ENCODE measurements around the gene POU3F2.

Gene POU3F2

GRCh38 chr6:98834060-98835031, at the start of gene POU3F2:
Gene POU3F2 (plus strand): TSS chr6:98834574. CDS start chr6:98834874, 300 bp downstream.
- DNase-seq, result peak; percentile 73

GRCh38 chr6:98787435-98787834, 46.9 kb upstream of the POU3F2 start:
- DNase-seq, result no peak

- DNase-seq, result no peak
Observed at GRCh38 chr6:98787961-98788360, 46.4 kb upstream of the POU3F2 start.

GRCh38 chr6:98794307-98794842, 40.0 kb upstream of the POU3F2 start:
- no peak for DNase-seq

DNA sequence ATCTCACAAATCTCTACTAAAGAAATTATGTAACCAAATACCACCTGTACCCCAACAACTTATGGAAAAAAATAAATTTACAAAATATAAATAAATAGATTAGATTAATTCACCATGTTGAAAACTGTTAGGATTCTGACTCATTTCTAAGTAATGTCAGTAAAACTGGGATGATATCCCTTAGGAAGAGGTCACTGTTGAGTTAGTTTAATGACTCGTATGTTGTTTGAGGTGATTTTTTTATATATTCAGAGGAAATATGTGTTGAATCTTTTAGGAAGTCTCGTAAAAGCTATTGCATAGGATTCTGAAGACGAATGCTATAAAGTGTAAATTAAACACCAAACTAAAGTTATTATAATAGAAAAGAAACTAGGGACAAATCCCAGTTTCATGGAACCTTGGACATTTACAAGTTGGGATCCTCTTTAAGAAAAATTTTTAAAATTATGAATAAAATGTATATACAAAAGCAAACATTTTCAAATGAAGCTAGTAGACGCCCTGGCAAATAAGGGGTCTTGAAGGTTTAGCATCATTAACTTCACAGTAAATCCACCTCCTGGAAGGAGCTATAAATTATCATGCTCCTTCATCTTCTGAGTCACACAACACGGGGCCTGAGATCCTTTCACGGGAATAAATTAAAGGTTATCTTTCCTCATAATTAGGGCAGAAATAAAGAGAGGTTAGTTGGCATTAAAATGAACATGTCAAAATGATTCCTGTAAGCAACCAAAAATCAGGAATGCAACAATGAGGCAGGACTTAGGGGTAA, 37.0 kb upstream of the POU3F2 start:
- DNase-seq, result no peak

DNA sequence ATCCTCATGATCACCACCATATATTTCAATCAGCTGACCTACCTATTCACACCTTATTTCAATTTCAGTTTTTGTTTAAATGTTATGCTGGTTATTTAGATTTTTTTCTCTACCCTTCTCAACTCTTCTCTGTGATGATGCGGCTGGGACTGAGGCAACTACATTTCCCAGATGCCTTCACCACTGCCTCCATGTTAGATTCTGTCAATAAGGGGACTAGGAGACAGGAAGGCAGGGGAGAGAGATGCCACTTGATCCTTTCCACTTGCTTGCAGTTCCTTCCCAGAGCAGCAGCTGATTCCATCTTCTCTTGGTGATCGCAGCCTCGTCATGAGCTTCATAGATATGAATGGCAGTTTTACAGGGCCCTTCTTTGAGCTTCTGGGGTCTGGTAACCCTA, 33.5 kb upstream of the POU3F2 start:
- no peak for DNase-seq

GRCh38 chr6:98808541-98809210, 25.7 kb upstream of the POU3F2 start:
- no peak for DNase-seq

DNA sequence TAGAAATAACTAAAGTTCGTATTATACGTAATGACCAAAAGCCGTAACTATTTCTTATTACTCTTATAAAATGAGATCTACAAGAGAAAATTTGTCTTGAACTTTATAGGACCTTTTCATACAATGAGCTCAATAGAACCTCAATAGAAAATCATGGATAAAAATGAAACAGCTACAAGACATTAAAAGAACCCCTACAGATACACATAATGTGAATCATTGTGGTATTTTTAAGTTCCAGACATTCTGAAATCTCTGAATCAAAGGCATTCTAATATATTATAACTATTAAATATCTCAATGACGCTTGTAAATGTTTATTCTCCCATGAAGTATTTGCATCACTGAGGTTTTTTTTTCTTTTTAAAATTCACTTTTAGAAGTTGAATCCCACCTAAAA, 22.2 kb upstream of the POU3F2 start:
- no peak for DNase-seq

DNA sequence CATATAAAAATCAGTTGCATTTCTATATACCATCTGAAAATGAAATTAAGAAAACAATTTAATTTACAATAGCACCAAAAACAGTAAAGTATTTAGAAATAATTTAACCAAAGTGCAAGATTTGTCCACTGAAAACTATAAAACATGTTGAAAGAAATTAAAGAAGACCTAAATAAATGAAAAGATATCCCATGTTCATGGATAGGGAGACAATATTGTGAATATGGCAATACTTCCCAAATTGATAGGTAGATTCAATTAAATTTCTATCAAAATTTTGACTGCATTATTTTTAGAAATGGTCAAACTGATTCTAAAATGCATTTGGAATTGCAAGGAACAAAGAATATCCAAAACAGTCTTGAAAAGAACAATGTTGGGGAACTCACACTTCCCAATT, 17.6 kb upstream of the POU3F2 start:
- DNase-seq, result no peak

GRCh38 chr6:98821756-98822405, 12.5 kb upstream of the POU3F2 start:
- no peak for DNase-seq

GRCh38 chr6:98823428-98824161, 10.8 kb upstream of the POU3F2 start:
- no peak for DNase-seq

DNA sequence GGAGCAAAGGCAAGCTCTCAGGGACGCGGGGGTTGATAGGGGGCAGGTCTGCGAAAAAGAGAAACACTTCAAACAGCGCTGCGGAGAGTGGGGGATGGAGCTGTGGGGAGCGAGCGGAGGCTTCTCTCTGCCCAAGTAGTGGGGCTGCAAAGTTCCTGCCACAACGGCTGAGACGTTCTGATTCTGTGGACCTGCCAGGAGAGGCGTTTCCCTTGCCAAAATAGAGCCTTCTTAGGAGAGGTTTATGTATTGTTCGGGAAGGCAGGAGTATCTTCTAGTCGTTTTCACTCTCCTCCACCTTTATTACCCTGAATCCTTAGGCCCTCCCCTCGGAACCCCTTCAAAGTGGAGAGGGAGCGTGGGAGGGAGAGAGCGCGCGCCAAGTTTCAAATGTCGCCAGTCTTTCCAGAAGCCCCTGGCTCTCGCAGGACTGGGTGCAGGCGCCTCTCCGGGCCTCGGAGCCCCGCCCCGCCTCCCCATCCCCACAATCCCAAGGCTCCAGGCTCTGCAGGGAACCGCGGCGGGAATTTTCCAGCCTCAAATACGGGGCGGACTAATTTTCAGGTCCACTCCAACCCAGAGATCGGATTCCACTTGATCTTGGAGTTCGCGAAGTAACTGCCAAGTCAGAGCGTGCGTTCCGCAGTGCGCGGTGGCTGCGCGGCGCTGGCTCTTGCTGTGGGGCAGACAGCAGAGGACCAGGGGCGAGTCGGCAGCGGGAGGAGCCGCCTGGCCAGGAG, 10.0 kb upstream of the POU3F2 start:
- DNase-seq, result no peak

DNA sequence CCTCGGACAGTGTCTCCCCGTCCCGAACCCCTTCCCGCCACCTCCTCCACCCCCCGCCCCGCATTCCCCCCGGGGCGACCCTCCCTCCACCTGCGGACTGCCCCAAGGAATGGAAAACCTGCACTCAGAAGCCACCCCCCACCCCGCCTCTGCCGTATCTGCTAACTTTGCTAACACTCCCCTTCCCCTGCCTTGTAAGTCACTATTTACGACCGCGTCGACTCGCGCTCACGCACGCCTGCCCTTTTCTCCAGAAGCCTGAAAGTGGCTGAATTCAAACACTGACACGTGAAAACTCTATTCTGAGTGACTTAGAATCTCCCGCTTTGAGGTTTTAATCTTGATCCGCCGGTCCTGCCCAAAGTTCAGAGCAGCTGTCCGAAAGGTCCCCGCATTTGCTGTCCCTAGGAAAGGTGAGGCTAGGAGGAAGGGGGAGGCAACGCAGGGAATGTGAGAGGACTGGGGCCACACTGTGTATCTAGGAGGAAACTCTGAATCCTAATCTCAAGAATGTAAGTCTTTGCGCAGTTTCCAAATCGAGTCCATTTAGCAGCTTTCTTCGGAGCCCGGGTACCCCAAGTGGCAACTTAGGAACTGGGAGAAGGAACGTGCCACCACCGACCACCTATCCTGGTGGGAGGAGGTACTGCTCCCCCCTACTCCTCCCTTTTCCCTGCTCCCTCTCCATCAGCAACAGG, 9.3 kb upstream of the POU3F2 start:
- no peak for DNase-seq

GRCh38 chr6:98825600-98826230, 8.7 kb upstream of the POU3F2 start:
- DNase-seq, result no peak

DNA sequence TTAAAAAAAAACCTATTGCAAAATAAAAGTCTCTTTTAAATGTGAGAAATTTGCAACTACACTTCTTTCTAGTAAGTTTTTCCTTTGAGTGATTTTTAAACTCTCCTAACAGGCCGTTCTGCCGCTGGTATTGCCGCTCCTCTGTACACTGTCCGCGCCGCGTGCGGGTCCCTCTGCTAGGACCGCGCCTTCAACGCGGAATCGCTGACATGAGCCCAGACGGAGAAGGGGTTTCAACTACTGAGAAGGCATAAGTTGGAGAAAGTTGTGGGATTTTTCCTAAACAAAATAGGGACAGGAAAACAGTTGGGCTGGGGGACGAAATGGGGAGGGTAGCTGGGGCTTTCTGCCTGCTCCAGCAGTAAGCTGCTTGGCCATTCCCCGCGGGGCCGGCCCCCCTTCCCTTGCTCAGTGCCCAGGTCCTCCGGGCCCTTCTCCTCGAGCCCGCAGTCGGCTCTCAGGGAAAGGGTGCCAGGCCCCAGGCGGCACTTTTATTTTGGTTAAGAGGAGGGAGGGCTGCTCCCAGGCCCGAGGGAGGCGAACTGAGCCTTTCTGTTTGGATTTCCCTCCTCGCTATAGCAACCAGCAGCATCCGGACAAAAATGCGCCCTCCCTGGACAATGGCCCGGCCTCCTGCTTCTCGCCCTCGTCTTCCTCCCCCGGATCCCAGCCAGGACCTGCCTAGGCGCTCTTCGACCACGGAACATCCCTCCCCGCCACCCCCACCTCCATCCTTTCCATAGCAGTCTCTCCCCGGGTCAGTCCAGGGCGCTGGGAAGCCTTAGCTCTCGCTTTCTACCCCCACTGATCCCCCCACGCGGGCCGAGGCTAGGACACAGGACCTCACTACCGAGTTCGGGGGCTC, 6.8 kb upstream of the POU3F2 start:
- DNase-seq, result no peak

- no peak for DNase-seq
Observed at GRCh38 chr6:98828211-98828788, 6.1 kb upstream of the POU3F2 start.

- DNase-seq, result no peak
Observed at GRCh38 chr6:98828941-98829411, 5.4 kb upstream of the POU3F2 start.

- DNase-seq, result no peak
Observed at GRCh38 chr6:98830146-98830545, 4.2 kb upstream of the POU3F2 start.

All from stimulated activated naive CD4-positive, alpha-beta T cell treated with Interleukin-2 at 50 U/mL for 16 hours (primary cell).